Calu3 (cell line): ENCODE results near the gene ERC2. TPM values are rescaled to one million over a fixed set of nuclear protein-coding genes. Genes with fewer than 3 reads are reported as not detected.

ENCODE experiments used
- BruUV-seq: library from RNA; stranded (reverse); fragments of 400-500 nt; replicated peaks from 2 replicates; lab custom pipeline; 2021; lab: Mats Ljungman, UMichigan
- CTCF ChIA-PET: fragments of 300-600 bp; sonication (Branson Sonifier 250); formaldehyde crosslinking; loops from one replicate; lab custom pipeline; 2022; ENCODE audit warnings: antibody characterized with exemption; lab: Charles Lee
- DNase-seq: peaks from one replicate; pipeline ENCODE4 v3.0.0; 2022
- H3K27ac Mint-ChIP-seq: one replicate; pipeline ENCODE4 v1.8.0; 2022; ENCODE audit warnings: mixed read lengths; ENCODE audit not compliant: unreplicated experiment
- H3K27me3 Mint-ChIP-seq: one replicate; pipeline ENCODE4 v1.8.0; 2022; ENCODE audit warnings: mixed read lengths; ENCODE audit not compliant: unreplicated experiment
- H3K36me3 Mint-ChIP-seq: one replicate; pipeline ENCODE4 v1.8.0; 2022; ENCODE audit warnings: mild to moderate bottlenecking, moderate library complexity, mixed read lengths; ENCODE audit not compliant: insufficient read depth, unreplicated experiment
- H3K4me1 Mint-ChIP-seq: one replicate; pipeline ENCODE4 v1.8.0; 2022; ENCODE audit warnings: mild to moderate bottlenecking, low read depth, mixed read lengths; ENCODE audit not compliant: unreplicated experiment
- H3K4me3 Mint-ChIP-seq: one replicate; pipeline ENCODE4 v1.8.0; 2022; ENCODE audit warnings: mild to moderate bottlenecking, low read depth, moderate library complexity, mixed read lengths; ENCODE audit not compliant: unreplicated experiment
- H3K9me3 Mint-ChIP-seq: one replicate; pipeline ENCODE4 v1.8.0; 2022; ENCODE audit warnings: low read depth, mixed read lengths; ENCODE audit not compliant: unreplicated experiment
- intact Hi-C: fragments of 100-400 bp; cut with micrococcal nuclease; formaldehyde crosslinking; loops from one replicate; pipeline ENCODE4 v1.10.0; 2022; ENCODE audit not compliant: unreplicated experiment
- total RNA-seq: library from RNA; stranded (reverse); gene quantifications from 2 replicates; pipeline ENCODE4 v1.2.3, GENCODE V29; 2022
- TF ChIP-seq, protein P1 (sequence below): fragments of 200-600 bp; IDR thresholded peaks from one replicate; pipeline ENCODE4 v1.8.0; 2022; ENCODE audit warnings: antibody characterized with exemption; ENCODE audit not compliant: unreplicated experiment

Gene ERC2
- total RNA-seq, 1 experiment from 2014 or later = 0.73 TPM

DNA sequence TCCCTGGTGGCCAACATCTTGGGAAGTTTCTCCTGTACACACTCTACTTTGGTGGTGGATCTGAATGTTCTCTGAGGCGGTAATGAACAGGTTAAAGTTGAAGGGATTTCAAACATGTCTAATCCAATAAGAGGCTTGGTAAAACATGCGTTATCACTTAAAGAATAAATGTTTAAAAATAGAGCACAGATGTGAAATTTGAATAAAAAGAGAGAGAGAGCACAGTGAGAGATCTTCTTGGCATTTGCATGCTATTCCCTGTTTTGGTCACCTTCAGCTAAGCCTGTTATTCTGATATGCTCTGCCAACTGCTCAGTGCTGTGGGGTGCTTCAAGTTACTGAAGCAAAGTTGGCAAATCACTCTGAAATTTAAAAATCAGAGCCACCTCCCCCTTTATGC lies 743.4 kb downstream of the ERC2 start:
- Mint-ChIP-seq H3K9me3 (peaks cover 8% of the 10 kb centered on the region), H3K27me3 (no peaks in the 10 kb centered on the region), H3K36me3 (no peaks in the 10 kb centered on the region), H3K4me3 (no peak overlapping the region), H3K4me1 (no peaks in the 10 kb centered on the region), H3K27ac (no peak overlapping the region)
- no peak for DNase-seq
- no TSS peak for BruUV-seq
- CTCF ChIA-PET = no interaction called here
- TF ChIP-seq, protein P1, sequence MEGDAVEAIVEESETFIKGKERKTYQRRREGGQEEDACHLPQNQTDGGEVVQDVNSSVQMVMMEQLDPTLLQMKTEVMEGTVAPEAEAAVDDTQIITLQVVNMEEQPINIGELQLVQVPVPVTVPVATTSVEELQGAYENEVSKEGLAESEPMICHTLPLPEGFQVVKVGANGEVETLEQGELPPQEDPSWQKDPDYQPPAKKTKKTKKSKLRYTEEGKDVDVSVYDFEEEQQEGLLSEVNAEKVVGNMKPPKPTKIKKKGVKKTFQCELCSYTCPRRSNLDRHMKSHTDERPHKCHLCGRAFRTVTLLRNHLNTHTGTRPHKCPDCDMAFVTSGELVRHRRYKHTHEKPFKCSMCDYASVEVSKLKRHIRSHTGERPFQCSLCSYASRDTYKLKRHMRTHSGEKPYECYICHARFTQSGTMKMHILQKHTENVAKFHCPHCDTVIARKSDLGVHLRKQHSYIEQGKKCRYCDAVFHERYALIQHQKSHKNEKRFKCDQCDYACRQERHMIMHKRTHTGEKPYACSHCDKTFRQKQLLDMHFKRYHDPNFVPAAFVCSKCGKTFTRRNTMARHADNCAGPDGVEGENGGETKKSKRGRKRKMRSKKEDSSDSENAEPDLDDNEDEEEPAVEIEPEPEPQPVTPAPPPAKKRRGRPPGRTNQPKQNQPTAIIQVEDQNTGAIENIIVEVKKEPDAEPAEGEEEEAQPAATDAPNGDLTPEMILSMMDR = no peak
- intact Hi-C loops = no loop called here

DNA sequence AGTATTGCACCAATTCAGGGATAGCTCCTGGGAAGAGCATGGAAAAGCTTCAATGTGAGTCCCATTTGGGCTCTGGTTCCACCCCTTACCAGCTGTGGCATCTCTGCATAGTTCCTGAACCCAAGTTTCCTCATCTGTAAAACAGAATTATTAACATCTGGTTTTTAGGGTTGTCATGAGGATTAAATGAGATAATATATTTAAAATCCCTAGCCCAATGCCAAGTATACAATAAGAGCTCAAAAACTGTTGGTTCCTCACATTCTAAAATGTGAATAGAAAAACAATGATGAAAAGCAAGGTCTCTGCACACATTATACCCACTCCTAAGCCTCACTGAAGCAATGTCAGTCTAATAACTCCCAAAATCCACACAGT lies 743.9 kb downstream of the ERC2 start:
- no TSS peak for BruUV-seq
- intact Hi-C loops = no loop called here
- CTCF ChIA-PET = no interaction called here
- no peak for DNase-seq
- Mint-ChIP-seq H3K27me3 (no peaks in the 10 kb centered on the region), H3K4me1 (no peaks in the 10 kb centered on the region), H3K36me3 (no peaks in the 10 kb centered on the region), H3K4me3 (no peak overlapping the region), H3K27ac (no peak overlapping the region), H3K9me3 (peaks cover 8% of the 10 kb centered on the region)
- TF ChIP-seq, protein P1 = no peak

DNA sequence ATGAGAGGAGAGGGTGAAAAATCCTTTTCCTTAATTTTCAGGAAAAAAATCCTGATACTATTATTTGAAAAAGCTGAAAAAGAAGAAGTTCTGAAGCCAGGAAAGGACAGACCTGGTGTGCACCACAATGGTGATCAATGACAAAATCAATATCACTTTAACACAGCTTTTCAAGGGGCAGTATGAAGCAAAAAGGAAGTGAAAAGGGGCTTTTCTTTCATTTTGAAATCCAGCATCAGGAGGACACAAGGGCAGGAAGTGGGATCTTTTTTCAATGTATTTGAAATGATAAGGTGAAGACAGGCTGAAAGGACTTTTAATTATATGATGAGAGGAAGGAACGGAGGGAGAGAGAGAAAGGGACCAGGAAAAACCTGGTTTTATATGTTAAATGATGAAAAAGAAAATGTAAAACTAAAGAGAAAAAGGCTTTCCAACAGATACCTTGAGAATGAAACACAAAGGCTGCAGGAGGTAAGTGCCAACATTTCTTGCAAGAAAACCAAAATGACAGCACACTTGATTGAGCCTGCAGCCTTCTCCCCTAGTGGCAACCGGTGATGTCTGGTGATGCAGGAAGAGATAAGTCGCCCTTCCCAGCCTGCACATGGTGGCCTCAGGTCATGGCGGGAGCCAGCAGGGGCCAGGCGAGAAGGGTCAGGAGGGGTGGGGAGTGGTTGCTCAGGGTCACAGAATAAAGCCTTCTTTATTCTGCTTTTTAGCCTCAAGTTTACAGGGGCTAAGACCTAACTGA lies 744.4 kb downstream of the ERC2 start:
- Mint-ChIP-seq H3K27me3 (no peaks in the 10 kb centered on the region), H3K9me3 (peaks cover 4% of the 10 kb centered on the region), H3K4me3 (no peak overlapping the region), H3K36me3 (no peaks in the 10 kb centered on the region), H3K27ac (no peak overlapping the region), H3K4me1 (no peaks in the 10 kb centered on the region)
- TF ChIP-seq, protein P1 = no peak
- CTCF ChIA-PET = no interaction called here
- intact Hi-C loops = no loop called here
- BruUV-seq = no TSS peak
- no peak for DNase-seq

DNA sequence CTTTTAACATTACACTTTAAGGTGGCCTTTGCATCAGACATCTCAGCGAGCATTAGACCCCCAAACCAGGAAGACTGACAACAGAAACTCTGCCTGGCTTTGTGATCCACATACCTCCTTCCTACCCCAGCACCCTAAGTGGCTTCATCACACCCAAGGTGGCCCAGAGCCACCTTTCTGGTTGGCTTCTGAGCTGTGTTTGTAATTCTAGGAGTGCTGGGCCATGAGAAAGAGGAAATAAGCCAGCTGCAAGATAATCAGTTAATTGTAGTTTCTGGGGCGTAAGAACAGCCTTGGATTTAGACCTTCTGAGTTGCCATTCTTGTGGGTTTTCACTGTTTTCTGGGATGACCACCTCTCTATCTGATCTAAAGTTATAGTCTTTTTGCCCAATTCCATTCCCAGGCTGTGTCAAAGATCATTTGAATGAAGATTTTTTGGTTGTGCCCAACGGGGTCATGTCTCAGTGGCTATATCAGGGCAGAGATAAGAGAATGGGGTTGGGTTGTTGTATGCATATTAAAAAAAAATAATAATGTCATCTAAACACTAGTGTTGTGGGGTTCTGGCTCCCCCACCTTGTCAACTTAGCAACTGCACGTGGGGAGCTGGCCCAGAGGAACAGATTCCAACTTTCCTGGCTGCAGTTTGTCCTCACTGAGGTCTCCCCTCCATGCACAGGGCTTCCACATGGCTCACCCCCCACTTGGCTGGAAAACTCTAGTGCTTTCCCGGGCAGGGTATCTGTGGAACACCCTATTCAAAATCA lies 746.4 kb downstream of the ERC2 start:
- Mint-ChIP-seq H3K36me3 (no peaks in the 10 kb centered on the region), H3K27me3 (no peaks in the 10 kb centered on the region), H3K4me1 (no peaks in the 10 kb centered on the region), H3K27ac (no peak overlapping the region), H3K4me3 (no peak overlapping the region), H3K9me3 (peaks cover 4% of the 10 kb centered on the region)
- BruUV-seq = no TSS peak
- no peak for DNase-seq
- intact Hi-C loops = no loop called here
- CTCF ChIA-PET = interaction anchor here (0.9 kb wide), 1 partner anchor 8 kb away, joined by 3 read pairs; no protein-coding TSS in a partner anchor
- TF ChIP-seq, protein P1 = no peak
